Measurements from ENCODE around the gene RASGRP3.

The RASGRP3 gene

GRCh38 chr2:33577668-33578067 is 101.2 kb downstream of the RASGRP3 start:
- DNase-seq (ENCODE audit: low read depth in 2 of 2), result no peak

DNA sequence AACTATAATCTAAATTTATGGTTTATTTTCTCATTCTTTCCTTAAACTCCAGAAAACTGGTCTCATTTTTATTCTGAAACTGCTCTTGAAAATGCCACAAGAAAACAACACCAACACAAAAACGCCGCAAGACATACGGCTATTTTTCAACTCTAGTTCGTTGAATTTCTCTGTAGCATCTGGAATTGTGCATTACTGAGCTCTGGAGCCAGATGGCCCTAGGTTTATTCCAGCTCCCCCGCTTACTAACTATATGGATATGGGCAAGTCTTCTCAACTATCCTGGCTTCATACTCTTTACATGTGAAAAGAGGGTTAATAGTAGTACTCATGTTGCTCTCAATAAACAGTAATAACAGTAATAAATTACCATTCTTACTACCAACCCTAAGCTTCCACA is 102.8 kb downstream of the RASGRP3 start:
- no peak for DNase-seq (ENCODE audit: low read depth in 2 of 2)

DNA sequence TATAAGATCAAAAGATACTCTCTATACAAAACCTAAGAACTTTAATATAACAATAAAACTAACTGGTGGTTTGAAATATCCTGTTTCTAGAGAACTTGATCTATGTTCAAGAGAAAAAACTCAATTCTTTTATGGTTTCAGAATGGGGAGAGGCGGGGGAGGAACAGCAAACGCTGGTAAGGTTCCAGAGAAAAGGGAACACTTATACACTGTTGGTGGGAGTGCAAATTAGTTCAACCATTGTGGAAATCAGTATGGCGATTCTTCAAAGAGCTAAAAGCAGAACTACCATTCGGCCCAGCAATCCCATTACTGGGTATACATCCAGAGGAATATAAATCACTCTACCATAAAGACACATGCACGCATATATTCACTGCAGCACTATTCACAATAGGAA is 105.4 kb downstream of the RASGRP3 start:
- no peak for DNase-seq (ENCODE audit: low read depth in 2 of 2)

GRCh38 chr2:33583194-33583938 is 106.9 kb downstream of the RASGRP3 start:
- DNase-seq (ENCODE audit: low read depth in 2 of 2), result no peak

- no peak for DNase-seq (ENCODE audit: low read depth in 2 of 2)
Observed at GRCh38 chr2:33586766-33587165, 110.3 kb downstream of the RASGRP3 start.

GRCh38 chr2:33588232-33588631 is 111.8 kb downstream of the RASGRP3 start:
- no peak for DNase-seq (ENCODE audit: low read depth in 2 of 2)

GRCh38 chr2:33589444-33589843 is 113.0 kb downstream of the RASGRP3 start:
- no peak for DNase-seq (ENCODE audit: low read depth in 2 of 2)

DNA sequence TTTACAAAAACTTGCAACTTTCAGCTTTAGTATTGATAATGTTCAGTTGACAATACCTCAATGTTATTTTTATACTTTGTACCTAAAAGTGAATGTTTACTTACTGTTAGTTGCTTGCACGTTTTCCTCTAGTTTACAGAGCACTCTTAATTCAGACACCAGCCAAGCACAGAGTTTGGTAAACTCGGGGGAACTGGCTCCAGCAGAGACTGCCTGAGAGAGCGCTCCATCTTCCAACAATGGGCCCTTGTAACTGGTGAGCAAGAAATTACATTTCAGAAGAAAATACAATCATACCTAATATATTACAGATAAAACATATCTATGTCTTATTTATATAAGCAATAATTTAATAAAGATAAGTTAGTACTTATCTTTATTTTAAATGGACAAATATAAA is 118.9 kb downstream of the RASGRP3 start:
- DNase-seq (ENCODE audit: low read depth in 2 of 2), result no peak

DNA sequence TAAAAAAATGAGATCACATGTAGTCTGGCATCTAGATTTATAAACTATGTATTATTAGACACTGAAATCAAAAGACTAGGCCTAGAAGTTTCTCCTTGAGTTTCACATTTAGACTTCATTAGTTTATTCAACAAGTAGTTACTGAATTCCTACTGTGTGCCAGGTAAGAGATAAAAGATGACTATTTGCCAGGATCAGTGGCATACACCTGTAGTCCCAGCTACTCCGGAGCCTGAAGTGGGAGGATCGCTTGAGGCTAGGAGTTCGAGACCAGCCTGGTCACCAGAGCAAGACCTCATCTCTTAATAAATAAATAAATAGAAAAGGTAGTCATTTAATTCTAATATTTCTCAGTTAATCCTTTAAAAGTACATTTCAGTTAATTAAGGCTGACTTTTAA is 120.6 kb downstream of the RASGRP3 start:
- no peak for DNase-seq (ENCODE audit: low read depth in 2 of 2)

- DNase-seq (ENCODE audit: low read depth in 2 of 2), result peak; percentile 19 to 28
Observed at GRCh38 chr2:33598561-33599174, 122.2 kb downstream of the RASGRP3 start.

- DNase-seq (ENCODE audit: low read depth in 2 of 2), result peak; percentile 97 to 99
Observed at GRCh38 chr2:33599175-33599942, 122.9 kb downstream of the RASGRP3 start, which contains the start of gene FAM98A. Gene FAM98A, minus strand, starts transcription at chr2:33599299. Its CDS starts 78 bp downstream, at chr2:33599221.

- DNase-seq (ENCODE audit: low read depth in 2 of 2), result no peak
Observed at GRCh38 chr2:33599943-33600192, 123.4 kb downstream of the RASGRP3 start.

DNA sequence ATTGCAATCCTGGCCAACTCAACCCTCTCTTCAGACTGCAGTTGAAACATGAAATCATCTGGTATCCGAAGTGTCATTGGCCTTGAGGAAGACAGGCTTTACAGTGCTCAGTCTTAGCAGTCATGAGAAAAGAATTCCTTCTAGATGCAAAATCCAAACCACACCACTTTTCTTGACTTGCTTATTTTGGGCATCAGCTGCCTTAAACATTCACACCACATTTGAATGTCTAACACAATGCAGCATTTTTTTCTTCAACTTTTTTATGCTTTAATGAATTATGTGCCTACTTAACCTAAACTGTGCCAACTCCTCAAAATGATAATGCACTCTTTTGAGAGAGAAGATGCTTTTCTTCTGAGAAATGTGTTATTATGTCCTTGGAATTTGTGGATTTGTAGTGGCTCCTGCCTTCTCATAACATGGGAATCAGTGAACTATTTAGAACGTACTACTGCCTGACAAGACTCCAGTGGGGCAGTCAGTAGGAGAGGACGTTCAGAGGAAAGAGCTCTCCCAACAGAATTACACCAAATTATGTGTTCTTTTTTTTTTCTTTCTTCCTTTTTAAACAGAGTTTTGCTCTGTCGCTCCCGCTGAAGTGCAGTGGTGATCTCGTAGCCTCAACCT is 125.9 kb downstream of the RASGRP3 start:
- no peak for DNase-seq (ENCODE audit: low read depth in 2 of 2)

- no peak for DNase-seq (ENCODE audit: low read depth in 2 of 2)
Observed at GRCh38 chr2:33603416-33603815, 127.0 kb downstream of the RASGRP3 start.

DNA sequence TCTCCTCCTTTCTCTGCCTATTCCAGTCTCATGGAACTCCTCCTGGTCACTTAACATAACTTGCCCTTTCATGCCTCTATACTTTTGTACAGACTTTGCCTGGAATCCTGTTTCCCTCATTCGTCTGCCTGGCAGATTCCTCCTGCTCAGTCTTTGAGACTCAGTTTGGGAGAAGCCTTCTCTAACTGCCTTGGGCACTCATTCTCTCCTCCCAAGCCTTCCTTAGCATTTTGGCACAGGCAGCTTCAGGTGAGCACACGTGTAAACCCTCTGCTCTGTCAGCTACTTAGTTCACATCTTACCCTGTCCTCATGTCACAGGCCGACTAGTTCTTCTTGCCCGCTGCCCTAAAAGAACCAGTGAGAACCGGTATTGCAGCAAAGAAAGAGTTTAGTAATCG is 128.6 kb downstream of the RASGRP3 start:
- no peak for DNase-seq (ENCODE audit: low read depth in 2 of 2)

DNA sequence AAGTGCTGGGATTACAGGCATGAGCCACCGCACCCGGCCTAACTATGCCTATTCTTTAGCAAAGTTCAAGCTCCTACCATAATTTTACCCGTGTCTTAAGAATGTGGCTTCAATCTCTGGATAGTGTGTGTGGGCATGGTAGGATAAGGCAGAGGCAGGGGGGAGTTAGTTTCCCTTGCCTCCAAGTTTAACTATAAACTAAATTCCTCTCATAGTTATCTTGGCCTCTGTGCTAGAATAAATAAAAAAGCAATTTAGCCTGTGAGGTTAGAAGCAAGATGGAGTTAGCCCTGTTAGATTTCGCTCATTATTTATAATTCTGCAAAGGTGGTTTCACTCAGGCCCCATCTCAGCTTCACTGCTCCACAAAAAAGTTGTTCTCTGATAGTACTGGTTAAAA is 129.7 kb downstream of the RASGRP3 start:
- no peak for DNase-seq (ENCODE audit: low read depth in 2 of 2)

- no peak for DNase-seq (ENCODE audit: low read depth in 2 of 2)
Observed at GRCh38 chr2:33606622-33607021, 130.2 kb downstream of the RASGRP3 start.

DNA sequence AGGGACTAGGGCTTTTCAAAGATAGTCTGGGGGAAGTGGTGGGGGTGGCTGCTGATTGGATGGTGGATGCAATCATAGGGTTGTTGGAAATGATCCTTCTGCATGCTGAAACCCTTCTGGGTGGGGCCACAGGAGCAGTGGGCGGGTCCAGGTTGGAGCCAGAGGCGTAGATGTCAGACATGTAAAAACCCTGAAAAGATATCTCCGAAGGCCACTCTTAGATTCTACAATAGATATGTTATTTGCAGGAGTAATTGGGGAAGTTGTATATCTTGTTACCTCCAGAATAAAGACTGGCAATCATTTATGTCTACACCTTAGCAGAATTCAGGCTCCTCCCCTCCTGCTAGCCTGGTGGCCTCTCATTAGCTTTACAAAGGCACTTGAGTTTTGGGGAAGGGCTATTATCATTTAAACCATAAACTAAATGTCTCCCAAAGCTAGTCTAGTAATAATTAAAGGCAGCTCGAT is 130.8 kb downstream of the RASGRP3 start:
- no peak for DNase-seq (ENCODE audit: low read depth in 2 of 2)

DNA sequence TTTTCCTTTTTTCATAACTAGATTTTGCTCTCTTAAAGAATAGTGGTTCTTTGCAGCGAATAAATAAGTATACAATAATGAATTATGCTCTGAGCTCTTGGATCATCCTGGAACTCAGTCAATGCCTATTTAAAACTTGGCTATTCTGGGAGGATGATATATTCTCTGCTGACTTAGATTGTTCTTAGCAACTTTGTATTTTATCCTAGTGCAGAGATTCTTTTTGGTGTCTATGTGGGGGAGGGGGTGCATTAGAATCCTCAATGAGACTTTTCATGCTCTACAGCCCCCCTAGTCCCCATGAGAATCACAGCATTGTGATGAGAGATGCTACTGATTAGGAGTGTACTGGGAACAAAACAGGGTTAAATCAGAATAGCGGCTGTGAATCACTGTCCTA is 131.5 kb downstream of the RASGRP3 start:
- no peak for DNase-seq (ENCODE audit: low read depth in 2 of 2)

DNA sequence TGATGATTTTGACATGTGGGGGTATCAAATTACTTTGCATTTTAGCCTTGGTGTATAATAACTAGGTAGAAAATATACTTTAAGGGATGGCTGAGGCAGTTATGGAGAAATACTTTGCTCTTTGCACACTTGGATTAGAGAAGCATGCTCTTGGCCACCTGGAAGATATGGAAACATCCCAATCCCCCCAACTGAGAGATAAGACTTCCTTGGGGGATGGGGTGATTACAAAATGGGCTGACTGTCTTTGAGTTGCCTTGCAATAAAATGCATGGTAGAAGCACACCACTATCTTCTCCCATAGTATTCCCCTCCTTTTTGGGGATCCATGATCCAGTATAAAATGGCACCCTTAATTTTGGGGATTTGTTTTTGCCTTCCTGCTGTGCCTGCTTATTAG is 137.7 kb downstream of the RASGRP3 start:
- no peak for DNase-seq (ENCODE audit: low read depth in 2 of 2)
